ENCODE results near the gene MPRIP.

MPRIP gene

GRCh38 chr17:17015230-17015629, 27.0 kb upstream of the MPRIP start:
- TF ChIP-seq SIN3A (IDR thresholded peaks at IDR 0.05; ENCODE audit: borderline replicate concordance, insufficient read depth, low read length) (no peak), POLR2AphosphoS5 (IDR thresholded peaks at IDR 0.05; ENCODE audit: low read depth, low read length) (no peak), REST (IDR thresholded peaks at IDR 0.05; ENCODE audit: insufficient read depth in 1 of 2, low read depth in 2 of 2, low read length in 2 of 2) (no peak), FOXP2 (optimal IDR thresholded peaks at IDR 0.05; ENCODE audit: borderline replicate concordance, extremely low read depth, extremely low read length, insufficient read depth) (no peak), TAF1 (IDR thresholded peaks at IDR 0.05; ENCODE audit: borderline replicate concordance, insufficient read depth, low read length) (no peak)

- TF ChIP-seq TAF1 (IDR thresholded peaks at IDR 0.05; ENCODE audit: borderline replicate concordance, insufficient read depth, low read length) (no peak), REST (IDR thresholded peaks at IDR 0.05; ENCODE audit: insufficient read depth in 1 of 2, low read depth in 2 of 2, low read length in 2 of 2) (no peak)
Measured at GRCh38 chr17:17017343-17018014, 24.8 kb upstream of the MPRIP start.

GRCh38 chr17:17018021-17018441, 24.2 kb upstream of the MPRIP start:
- TF ChIP-seq REST (IDR thresholded peaks at IDR 0.05; ENCODE audit: insufficient read depth in 1 of 2, low read depth in 2 of 2, low read length in 2 of 2) (no peak), POLR2AphosphoS5 (IDR thresholded peaks at IDR 0.05; ENCODE audit: low read depth, low read length) (no peak), SIN3A (IDR thresholded peaks at IDR 0.05; ENCODE audit: borderline replicate concordance, insufficient read depth, low read length) (no peak), FOXP2 (optimal IDR thresholded peaks at IDR 0.05; ENCODE audit: borderline replicate concordance, extremely low read depth, extremely low read length, insufficient read depth) (no peak), TAF1 (IDR thresholded peaks at IDR 0.05; ENCODE audit: borderline replicate concordance, insufficient read depth, low read length) (no peak)

- TF ChIP-seq POLR2AphosphoS5 (IDR thresholded peaks at IDR 0.05; ENCODE audit: low read depth, low read length) (no peak), TAF1 (IDR thresholded peaks at IDR 0.05; ENCODE audit: borderline replicate concordance, insufficient read depth, low read length) (no peak), REST (IDR thresholded peaks at IDR 0.05; ENCODE audit: insufficient read depth in 1 of 2, low read depth in 2 of 2, low read length in 2 of 2) (no peak), FOXP2 (optimal IDR thresholded peaks at IDR 0.05; ENCODE audit: borderline replicate concordance, extremely low read depth, extremely low read length, insufficient read depth) (no peak), SIN3A (IDR thresholded peaks at IDR 0.05; ENCODE audit: borderline replicate concordance, insufficient read depth, low read length) (no peak)
Measured at GRCh38 chr17:17018612-17019429, 23.4 kb upstream of the MPRIP start.
